B cell (primary cell): Measurements from ENCODE around the gene C19orf12. TPM values are rescaled to one million over a fixed set of nuclear protein-coding genes. Genes with fewer than 3 reads are reported as not detected.

Source experiments
- ATAC-seq: fragments of 200-7000 bp; cut with Tn5 transposase; one replicate; pipeline ENCODE4 v1.10.0; 2021; ENCODE audit warnings: low read depth, mild to moderate bottlenecking, moderate number of reproducible peaks, moderate library complexity
- CTCF ChIA-PET: fragments of 350-600 bp; sonication (Branson Sonifier 250); formaldehyde crosslinking; loops from one replicate; lab custom pipeline; 2021; ENCODE audit warnings: antibody characterized with exemption, inconsistent platforms; lab: Charles Lee
- POLR2A ChIA-PET: fragments of 350-600 bp; sonication (Branson Sonifier 250); formaldehyde crosslinking; loops from one replicate; lab custom pipeline; 2021; ENCODE audit warnings: antibody characterized with exemption; lab: Charles Lee
- DNase-seq: peaks from one replicate; pipeline ENCODE4 v3.0.0; 2013
- H2AFZ ChIP-seq: 2 replicates; pipeline ENCODE4 v1.6.1; 2012; ENCODE audit warnings: mild to moderate bottlenecking, low read depth, low read length; ENCODE audit not compliant: insufficient read depth, poor library complexity, severe bottlenecking
- H3K27ac ChIP-seq, 2 donors: 1 replicate in 1 of 2; 2 replicates in 1 of 2; pipeline ENCODE4 v1.5.1; 2012 to 2013; ENCODE audit warnings: low read length in 2 of 2, mild to moderate bottlenecking in 2 of 2, moderate library complexity in 1 of 2
- H3K27me3 ChIP-seq, 4 experiments: fragments of 200-600 bp in 1 of 4; sonication (generic) in 1 of 4; replicated peaks in 1 of 4; 1 replicate in 2 of 4; 2 replicates in 2 of 4; pipeline versions ENCODE4 v1.6.1 to v1.7.0; 2013 to 2016; ENCODE audit warnings: low read length in 3 of 4, mild to moderate bottlenecking in 2 of 4, mixed read lengths in 1 of 4, moderate library complexity in 1 of 4; ENCODE audit not compliant: insufficient read depth in 4 of 4, control insufficient read depth in 3 of 4; ENCODE audit errors: control extremely low read depth in 1 of 4
- H3K36me3 ChIP-seq, 2 experiments: replicated peaks in 1 of 2; 1 replicate in 1 of 2; 2 replicates in 1 of 2; pipeline versions ENCODE4 v1.6.1 to v1.7.1; 2013; ENCODE audit warnings: low read length in 1 of 2; ENCODE audit not compliant: insufficient read depth in 2 of 2, control insufficient read depth in 1 of 2; ENCODE audit errors: control extremely low read depth in 1 of 2, extremely low read depth in 1 of 2
- H3K4me1 ChIP-seq, 2 donors: fragments of 200-600 bp in 1 of 2; sonication (generic) in 1 of 2; 1 replicate in 1 of 2; 2 replicates in 1 of 2; pipeline versions ENCODE4 v1.5.1 to v1.6.1; 2013 to 2017; ENCODE audit warnings: low read length in 2 of 2; ENCODE audit not compliant: control insufficient read depth in 2 of 2, insufficient read depth in 2 of 2
- H3K4me2 ChIP-seq: replicated peaks from 2 replicates; pipeline ENCODE3; 2012; ENCODE audit warnings: mild to moderate bottlenecking, low read depth, low read length; ENCODE audit not compliant: poor library complexity, severe bottlenecking
- H3K4me3 ChIP-seq, 5 experiments: fragments of 200-600 bp in 1 of 5; sonication (generic) in 1 of 5; 1 replicate in 3 of 5; 2 replicates in 2 of 5; pipeline versions ENCODE4 v1.5.1 to v1.7.0; 2011 to 2016; ENCODE audit warnings: low read length in 4 of 5, mild to moderate bottlenecking in 4 of 5, low read depth in 2 of 5, control low read depth in 1 of 5, moderate library complexity in 1 of 5; ENCODE audit not compliant: insufficient read depth in 1 of 5; ENCODE audit errors: control extremely low read depth in 1 of 5, extremely low read depth in 1 of 5
- H3K79me2 ChIP-seq: fragments of 200-600 bp; sonication (generic); one replicate; pipeline ENCODE4 v1.6.0; 2016; ENCODE audit warnings: low read length; ENCODE audit not compliant: control insufficient read depth, insufficient read depth
- H3K9ac ChIP-seq: fragments of 200-600 bp; sonication (generic); 2 replicates; pipeline ENCODE4 v1.6.1; 2017; ENCODE audit warnings: mild to moderate bottlenecking, low read length, moderate library complexity
- H3K9me3 ChIP-seq, 3 donors: one replicate each; pipeline versions ENCODE4 v1.6.1 to v1.7.1; 2013; ENCODE audit warnings: low read length in 2 of 3; ENCODE audit not compliant: control insufficient read depth in 2 of 3, insufficient read depth in 1 of 3; ENCODE audit errors: control extremely low read depth in 1 of 3
- H4K20me1 ChIP-seq: 2 replicates; pipeline ENCODE4 v1.6.0; 2012; ENCODE audit warnings: mild to moderate bottlenecking, low read length; ENCODE audit not compliant: insufficient read depth, control insufficient read depth, poor library complexity, severe bottlenecking
- H3K27ac Mint-ChIP-seq: one replicate; pipeline ENCODE4 v1.8.0; 2021; ENCODE audit warnings: mixed read lengths
- H3K27me3 Mint-ChIP-seq: one replicate; pipeline ENCODE4 v1.8.0; 2021; ENCODE audit warnings: mixed read lengths
- H3K4me1 Mint-ChIP-seq: one replicate; pipeline ENCODE4 v1.8.0; 2021; ENCODE audit warnings: mixed read lengths
- H3K4me3 Mint-ChIP-seq: one replicate; pipeline ENCODE4 v1.8.0; 2021; ENCODE audit warnings: mixed read lengths
- H3K9me3 Mint-ChIP-seq: one replicate; pipeline ENCODE4 v1.8.0; 2022; ENCODE audit warnings: mixed read lengths; ENCODE audit not compliant: insufficient read depth
- EZH2 ChIP-seq: IDR thresholded peaks from 2 replicates; pipeline ENCODE4 v1.6.1; 2012; ENCODE audit warnings: borderline replicate concordance, low read depth, mild to moderate bottlenecking, moderate library complexity, low read length; ENCODE audit not compliant: insufficient read depth, poor library complexity, severe bottlenecking
- WGBS: methylation state at CpG from one replicate; pipeline ENCODE4 v1.1.5; 2013; ENCODE audit warnings: missing lambda C conversion rate; ENCODE audit not compliant: insufficient coverage; 5-methylcytosine and 5-hydroxymethylcytosine counted together
- intact Hi-C: fragments of 100-400 bp; cut with micrococcal nuclease; formaldehyde crosslinking; loops from one replicate; pipeline ENCODE4 v1.10.0; 2022
- polyA plus RNA-seq: library from polyadenylated mRNA; depleted of rRNA; stranded (reverse); fragments of >200 nt; gene quantifications from 2 replicates; pipeline ENCODE4 v1.2.3, GENCODE V29; 2012
- total RNA-seq, 2 donors: library from RNA; stranded (reverse); fragments of 120-200 nt in 1 of 2; gene quantifications; 1 replicate in 1 of 2; 2 replicates in 1 of 2; pipeline versions ENCODE4 v1.2.3 to v1.2.4, GENCODE V29; 2013 to 2022
- TF ChIP-seq, protein P1 (sequence below): fragments of 200-600 bp; IDR thresholded peaks from one replicate; pipeline ENCODE4 v1.8.0; 2022; ENCODE audit warnings: antibody characterized with exemption, mild to moderate bottlenecking

C19orf12 gene
- total and polyA plus RNA-seq, 2 donors (not counting 1 experiment from before 2014, with no cell fraction given) = 12.6 to 29.4 TPM

- Histone ChIP-seq H3K4me1 (peaks cover 35 to 54% of the 10 kb centered on the region in 2 donors), H3K79me2 (peaks cover 64% of the 10 kb centered on the region), H3K9ac (peak overlapping the region; percentile 95), H3K27me3 (no peaks in the 10 kb centered on the region), H2AFZ (peak overlapping the region; percentile 96), H3K36me3 (peaks cover 0 to 3% of the 10 kb centered on the region in 2 experiments), H3K4me3 (peak overlapping the region; percentile 50 to 95 (median 79)), H3K27ac (peak overlapping the region; percentile 86 to 95), H3K4me2 (peak overlapping the region; percentile 95), H4K20me1 (peaks cover 8% of the 10 kb centered on the region), H3K9me3 (no peaks in the 10 kb centered on the region)
- ATAC-seq = peak; percentile 4
- WGBS = 40% methylated on average over 9 of the region's 15 CpGs
- DNase-seq = no peak
- CTCF ChIA-PET = interaction anchor here (0.7 to 11.1 kb wide), 7 partner anchors 14 to 106 kb away, joined by 3 to 273 read pairs (median 50); partner anchors contain the start of genes PLEKHF1 and POP4
- H3K27me3 Mint-ChIP-seq = no peaks in the 10 kb centered on the region
- H3K4me1 Mint-ChIP-seq = peaks cover 54% of the 10 kb centered on the region
- peak overlapping the region; percentile 75 for H3K27ac Mint-ChIP-seq
- H3K4me3 Mint-ChIP-seq = peak overlapping the region; percentile 83
- TF ChIP-seq, protein P1, sequence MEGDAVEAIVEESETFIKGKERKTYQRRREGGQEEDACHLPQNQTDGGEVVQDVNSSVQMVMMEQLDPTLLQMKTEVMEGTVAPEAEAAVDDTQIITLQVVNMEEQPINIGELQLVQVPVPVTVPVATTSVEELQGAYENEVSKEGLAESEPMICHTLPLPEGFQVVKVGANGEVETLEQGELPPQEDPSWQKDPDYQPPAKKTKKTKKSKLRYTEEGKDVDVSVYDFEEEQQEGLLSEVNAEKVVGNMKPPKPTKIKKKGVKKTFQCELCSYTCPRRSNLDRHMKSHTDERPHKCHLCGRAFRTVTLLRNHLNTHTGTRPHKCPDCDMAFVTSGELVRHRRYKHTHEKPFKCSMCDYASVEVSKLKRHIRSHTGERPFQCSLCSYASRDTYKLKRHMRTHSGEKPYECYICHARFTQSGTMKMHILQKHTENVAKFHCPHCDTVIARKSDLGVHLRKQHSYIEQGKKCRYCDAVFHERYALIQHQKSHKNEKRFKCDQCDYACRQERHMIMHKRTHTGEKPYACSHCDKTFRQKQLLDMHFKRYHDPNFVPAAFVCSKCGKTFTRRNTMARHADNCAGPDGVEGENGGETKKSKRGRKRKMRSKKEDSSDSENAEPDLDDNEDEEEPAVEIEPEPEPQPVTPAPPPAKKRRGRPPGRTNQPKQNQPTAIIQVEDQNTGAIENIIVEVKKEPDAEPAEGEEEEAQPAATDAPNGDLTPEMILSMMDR = no peak
- no peak for TF ChIP-seq EZH2
- POLR2A ChIA-PET = interaction anchor here (0.5 to 3.0 kb wide), 6 partner anchors 42 to 289 kb away, joined by 3 to 29 read pairs (median 7); partner anchors contain the start of gene POP4
- intact Hi-C loops = loop anchor here (2.0 kb wide), 1 partner anchor 42 kb away; no protein-coding TSS in a partner anchor
- H3K9me3 Mint-ChIP-seq = no peaks in the 10 kb centered on the region
These were observed 599 bp downstream of the C19orf12 start for GRCh38 chr19:29714371-29714952.
